ENCODE measurements around the gene ZNF684. TPM values are rescaled to one million over a fixed set of nuclear protein-coding genes. Genes with fewer than 3 reads are reported as not detected.
"Not testable (repeated sequence)": the region's sequence is repeated elsewhere in the genome, so short reads cannot be mapped to it uniquely, and the experiment has no call there.

Gene ZNF684
- total RNA-seq, 2 donors from 2014 or later, result 4.2 to 4.8 TPM

- no peak for DNase-seq (ENCODE audit: low spot score)
- intact Hi-C loops (cut with DNase I), result no loop called here
Measured at GRCh38 chr1:40564506-40564905, 33.1 kb downstream of the ZNF684 start.

DNA sequence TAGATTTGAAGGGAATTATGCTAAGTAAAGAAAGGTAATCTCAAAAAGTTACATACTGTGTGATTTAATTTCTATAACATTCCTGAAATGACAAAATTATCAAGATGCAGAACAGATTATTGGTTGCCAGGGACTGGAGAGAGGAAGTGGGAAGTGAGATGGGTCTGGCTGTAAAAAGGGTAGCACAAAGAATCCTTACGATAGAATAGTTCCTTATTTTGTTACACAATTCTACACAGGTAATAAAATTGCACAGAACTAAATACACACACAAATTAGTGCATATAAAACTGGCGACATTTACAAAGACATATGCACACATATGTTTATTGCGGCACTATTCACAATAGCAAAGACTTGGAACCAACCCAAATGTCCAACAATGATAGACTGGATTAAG lies 33.5 kb downstream of the ZNF684 start:
- intact Hi-C loops (cut with DNase I), result no loop called here
- DNase-seq (ENCODE audit: low spot score), result no peak

- no peak for DNase-seq (ENCODE audit: low spot score)
- intact Hi-C loops (cut with DNase I), result no loop called here
Measured at GRCh38 chr1:40567825-40568224, 36.4 kb downstream of the ZNF684 start.

- DNase-seq (ENCODE audit: low spot score); intact Hi-C loops (cut with DNase I): not testable (repeated sequence)
Measured at GRCh38 chr1:40574805-40575204, 43.4 kb downstream of the ZNF684 start.

DNA sequence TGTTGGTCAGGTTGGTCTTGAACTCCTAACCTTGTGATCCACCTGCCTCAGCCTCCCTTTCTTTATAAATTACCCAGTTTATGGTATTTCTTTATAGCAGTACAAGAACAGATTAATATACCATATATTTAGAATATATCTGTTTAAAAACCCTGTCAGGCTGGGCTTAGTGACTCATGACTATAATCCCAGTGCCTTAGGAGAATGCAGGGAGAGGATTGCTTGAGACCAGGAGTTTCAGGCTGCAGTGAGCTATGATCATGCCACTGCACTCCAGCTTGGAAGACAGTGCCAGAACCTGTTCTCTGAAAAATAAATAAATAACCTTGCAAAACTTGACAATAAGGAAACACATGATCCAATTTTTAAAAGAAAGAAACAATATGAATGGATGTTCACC lies 43.9 kb downstream of the ZNF684 start:
- no peak for DNase-seq (ENCODE audit: low spot score)
- intact Hi-C loops (cut with DNase I), result no loop called here

DNA sequence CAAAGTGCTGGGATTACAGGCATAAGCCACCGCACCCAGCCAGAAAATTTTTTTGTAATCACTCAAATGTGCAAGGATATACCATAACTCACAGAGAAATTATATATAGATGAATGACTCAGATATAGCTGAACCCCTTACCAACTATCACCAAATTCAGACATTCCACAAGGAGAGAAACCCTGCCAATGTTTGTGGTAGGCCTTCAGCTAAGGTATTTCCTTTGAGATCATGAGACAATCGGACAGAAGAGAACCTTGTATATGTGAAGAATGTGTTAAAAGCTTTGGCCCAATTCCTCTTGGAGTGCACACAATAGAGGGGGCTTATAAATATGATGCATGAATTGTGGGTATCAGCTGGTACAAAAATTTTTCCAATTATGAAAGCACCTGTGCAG lies 50.7 kb downstream of the ZNF684 start:
- DNase-seq (ENCODE audit: low spot score), result no peak
- intact Hi-C loops (cut with DNase I), result no loop called here

DNA sequence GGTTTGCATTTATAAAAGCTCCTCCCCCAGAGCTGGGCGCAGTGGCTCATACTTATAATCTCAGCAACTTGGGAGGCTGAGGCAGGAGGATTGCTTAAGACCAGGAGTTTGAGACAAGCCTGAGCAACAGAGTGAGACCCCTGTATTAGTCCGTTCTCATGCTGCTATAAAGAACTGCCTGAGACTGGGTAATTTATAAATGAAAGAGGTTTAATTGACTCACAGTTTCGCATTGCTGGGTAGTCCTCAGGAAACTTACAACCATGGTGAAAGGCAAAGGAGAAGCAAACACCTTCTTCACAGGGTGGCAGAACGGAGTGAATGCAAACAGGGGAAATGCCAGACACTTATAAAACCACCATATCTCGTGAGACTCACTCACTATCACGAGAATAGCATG lies 52.5 kb downstream of the ZNF684 start:
- DNase-seq (ENCODE audit: low spot score), result no peak
- intact Hi-C loops (cut with DNase I), result no loop called here

DNA sequence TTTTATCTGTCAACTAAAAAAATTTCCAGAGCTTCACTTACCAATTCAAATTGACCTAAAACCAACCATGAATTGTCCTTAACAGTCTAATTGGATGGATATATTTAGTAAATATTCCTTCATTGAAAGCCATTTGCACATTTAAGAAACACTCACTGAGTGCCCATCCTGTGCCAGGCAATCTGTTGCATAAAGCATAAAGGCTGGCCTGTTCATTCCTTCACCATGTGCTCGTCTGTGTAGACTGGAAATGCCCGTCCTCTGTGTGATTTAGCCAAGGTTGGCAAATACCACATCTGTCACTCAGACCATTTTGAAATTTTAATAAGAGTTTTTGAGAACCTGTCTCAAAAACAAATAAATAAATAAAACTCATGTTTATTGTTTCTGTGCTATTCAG lies 57.1 kb downstream of the ZNF684 start:
- intact Hi-C loops (cut with DNase I), result no loop called here
- DNase-seq (ENCODE audit: low spot score), result no peak

- intact Hi-C loops (cut with DNase I), result no loop called here
- no peak for DNase-seq (ENCODE audit: low spot score)
Measured at GRCh38 chr1:40592107-40592803, 60.8 kb downstream of the ZNF684 start.

DNA sequence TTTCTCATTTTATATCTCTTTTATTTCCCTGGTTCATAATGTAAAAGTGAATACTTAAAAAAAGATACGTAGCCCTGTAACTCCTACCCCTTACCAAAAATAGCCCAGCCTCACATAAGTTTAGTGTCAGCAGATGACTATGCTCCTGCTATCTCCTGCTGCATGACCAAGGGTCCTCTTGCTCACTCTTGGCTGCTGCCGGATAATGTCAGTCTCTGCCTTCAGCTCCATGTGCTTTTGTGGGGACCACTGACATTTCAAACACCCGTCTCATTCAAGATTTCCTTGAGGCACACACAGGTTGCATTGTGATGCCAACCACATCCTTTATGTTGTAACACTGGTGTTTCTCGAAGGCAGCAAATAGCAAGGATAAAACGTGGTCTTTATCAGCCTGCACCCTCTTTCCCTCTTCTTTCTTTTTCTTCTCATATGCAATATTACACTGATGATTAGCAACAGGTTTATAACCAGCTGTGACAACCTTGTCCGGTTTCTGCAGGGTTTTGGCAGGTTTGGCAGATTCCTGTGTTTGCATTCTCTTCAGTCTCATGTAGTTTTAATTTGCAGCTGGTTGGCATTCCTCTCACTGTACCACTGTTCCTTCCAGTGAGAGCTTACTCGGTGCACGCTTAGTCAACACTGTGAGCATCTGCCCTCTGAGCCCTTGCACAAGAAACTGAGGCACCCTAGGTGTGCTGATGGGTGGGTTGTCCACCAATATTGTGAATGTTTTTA lies 62.2 kb downstream of the ZNF684 start:
- intact Hi-C loops (cut with DNase I), result no loop called here
- DNase-seq (ENCODE audit: low spot score), result no peak

- intact Hi-C loops (cut with DNase I), result no loop called here
- no peak for DNase-seq (ENCODE audit: low spot score)
Measured at GRCh38 chr1:40594187-40594531, 62.7 kb downstream of the ZNF684 start.

DNA sequence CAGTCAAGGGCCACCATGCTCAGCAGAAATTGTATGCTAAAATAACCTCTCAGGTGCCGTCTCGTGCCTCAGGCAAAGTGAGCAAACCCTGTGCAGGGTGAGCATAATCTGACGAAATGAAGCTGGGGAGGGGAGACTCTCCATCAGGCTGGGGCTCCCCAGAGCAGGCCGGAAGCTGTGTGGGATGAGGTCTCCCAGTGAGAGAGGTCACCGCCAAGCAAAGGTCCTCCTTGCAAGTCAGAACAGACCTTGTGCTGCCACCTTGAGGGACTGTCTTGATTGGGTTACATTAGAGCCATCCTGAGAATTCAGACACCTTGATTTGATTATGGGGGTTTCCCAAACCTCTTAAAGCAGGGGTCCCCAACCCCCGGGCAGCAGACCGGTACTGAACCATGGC lies 64.2 kb downstream of the ZNF684 start:
- DNase-seq (ENCODE audit: low spot score), result no peak
- intact Hi-C loops (cut with DNase I), result no loop called here

Other genes with a start within 250 kb of the ZNF684 start
- gene COL9A2, start 214.4 kb upstream of the ZNF684 start, total RNA-seq, result 1 to 10 TPM in 1 of 2 donors, under 1 TPM in 1; 0.67 to 3.1 TPM
- gene SMAP2, start 157.9 kb upstream of the ZNF684 start, total RNA-seq, result 10 to 100 TPM; 26.0 to 44.8 TPM
- gene ZFP69B, start 81.2 kb upstream of the ZNF684 start, total RNA-seq, result 1 to 10 TPM; 1.6 to 2.6 TPM
- 1 to 10 TPM; 4.3 to 6.4 TPM for gene ZFP69, start 54.3 kb upstream of the ZNF684 start, total RNA-seq
- gene EXO5, start 22.9 kb upstream of the ZNF684 start, total RNA-seq, result 1 to 10 TPM; 5.3 to 6.1 TPM
- gene RIMS3, start 134.0 kb downstream of the ZNF684 start, total RNA-seq, result 10 to 100 TPM in 1 of 2 donors, 1 to 10 TPM in 1; 8.2 to 11.2 TPM
- 10 to 100 TPM; 33.5 to 44.8 TPM for gene NFYC, start 160.1 kb downstream of the ZNF684 start, total RNA-seq

All from posterior vena cava (tissue), 2 donors.